GM10248 (cell line): Measurements from ENCODE around the gene ARHGEF40.

ENCODE experiments used
- CTCF ChIA-PET: fragments of 300-600 bp; sonication (Branson Sonifier 250); formaldehyde crosslinking; extraction: SDS; loops from one replicate; lab custom pipeline; 2021; ENCODE audit warnings: antibody characterized with exemption; lab: Yijun Ruan, JAX
- POLR2A ChIA-PET: fragments of 350-650 bp; sonication (Branson Sonifier 250); formaldehyde crosslinking; extraction: SDS; loops from one replicate; lab custom pipeline; 2020; ENCODE audit warnings: antibody characterized with exemption; lab: Yijun Ruan, JAX
- DNase-seq: peaks from one replicate; pipeline ENCODE4 v3.0.0; 2012; ENCODE audit errors: extremely low spot score
- TF ChIP-seq, protein P1 (sequence below): IDR thresholded peaks from 2 replicates; pipeline ENCODE4 v1.5.1; 2012; ENCODE audit warnings: mild to moderate bottlenecking, low read depth; ENCODE audit errors: extremely low read depth, missing control alignments, control extremely low read depth

Gene ARHGEF40

DNA sequence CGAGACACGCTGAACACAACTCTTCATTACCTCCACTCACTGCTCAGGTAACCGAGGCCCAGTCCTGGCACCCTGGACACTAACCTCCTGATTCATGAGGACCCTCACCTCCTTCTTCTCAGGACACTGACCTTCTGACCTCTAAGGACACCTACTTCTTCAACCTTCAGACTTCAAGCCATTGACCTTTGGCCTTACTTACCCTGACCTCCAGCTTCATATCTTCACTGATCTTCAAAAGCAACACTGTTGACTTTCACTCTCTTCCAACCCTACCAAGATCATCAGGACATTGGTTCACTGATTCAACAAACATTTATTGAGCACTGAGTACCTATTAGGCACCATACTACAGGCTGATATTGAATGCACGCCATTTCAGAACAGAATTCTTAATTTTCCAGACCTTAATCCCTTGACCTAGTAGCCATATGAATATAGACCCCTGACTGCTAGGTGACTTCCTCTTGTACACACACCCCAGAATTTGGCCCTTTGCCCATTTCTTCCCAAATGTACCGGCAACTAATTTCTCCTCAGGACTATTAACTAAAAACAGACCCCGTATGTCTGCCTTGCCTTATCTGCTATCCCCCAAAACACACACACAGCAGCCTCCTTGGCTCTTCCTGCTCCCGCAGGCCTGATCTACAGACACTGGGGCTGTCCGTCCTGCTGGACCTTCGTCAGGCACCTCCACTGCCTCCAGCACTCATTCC lies 5.8 kb downstream of the ARHGEF40 start:
- no peak for DNase-seq
- POLR2A ChIA-PET, result no interaction called here
- TF ChIP-seq, protein P1, sequence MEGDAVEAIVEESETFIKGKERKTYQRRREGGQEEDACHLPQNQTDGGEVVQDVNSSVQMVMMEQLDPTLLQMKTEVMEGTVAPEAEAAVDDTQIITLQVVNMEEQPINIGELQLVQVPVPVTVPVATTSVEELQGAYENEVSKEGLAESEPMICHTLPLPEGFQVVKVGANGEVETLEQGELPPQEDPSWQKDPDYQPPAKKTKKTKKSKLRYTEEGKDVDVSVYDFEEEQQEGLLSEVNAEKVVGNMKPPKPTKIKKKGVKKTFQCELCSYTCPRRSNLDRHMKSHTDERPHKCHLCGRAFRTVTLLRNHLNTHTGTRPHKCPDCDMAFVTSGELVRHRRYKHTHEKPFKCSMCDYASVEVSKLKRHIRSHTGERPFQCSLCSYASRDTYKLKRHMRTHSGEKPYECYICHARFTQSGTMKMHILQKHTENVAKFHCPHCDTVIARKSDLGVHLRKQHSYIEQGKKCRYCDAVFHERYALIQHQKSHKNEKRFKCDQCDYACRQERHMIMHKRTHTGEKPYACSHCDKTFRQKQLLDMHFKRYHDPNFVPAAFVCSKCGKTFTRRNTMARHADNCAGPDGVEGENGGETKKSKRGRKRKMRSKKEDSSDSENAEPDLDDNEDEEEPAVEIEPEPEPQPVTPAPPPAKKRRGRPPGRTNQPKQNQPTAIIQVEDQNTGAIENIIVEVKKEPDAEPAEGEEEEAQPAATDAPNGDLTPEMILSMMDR, result no peak
- CTCF ChIA-PET, result interaction anchor here (1.1 to 6.6 kb wide), 3 partner anchors 10 to 28 kb away, joined by 3 to 80 read pairs (median 17); no protein-coding TSS in a partner anchor

DNA sequence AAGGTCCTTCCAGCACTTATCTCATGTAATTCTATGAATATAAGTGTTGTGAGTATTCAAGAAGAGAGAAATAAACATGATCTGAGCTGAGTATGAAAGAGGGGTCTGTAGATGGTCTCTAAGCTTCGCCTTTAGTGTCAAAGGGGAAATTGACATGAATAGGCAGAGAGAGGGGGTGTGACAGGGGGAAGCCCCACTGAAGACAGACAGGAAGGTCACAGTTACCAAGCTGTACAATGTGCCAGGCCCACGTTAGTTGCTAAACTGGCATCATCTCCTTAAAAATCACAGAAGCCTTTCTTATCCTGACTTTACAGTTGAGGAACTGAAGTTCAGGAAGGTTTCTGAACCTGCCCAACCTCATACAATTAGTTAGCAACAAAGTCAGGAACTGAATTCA lies 7.6 kb downstream of the ARHGEF40 start:
- DNase-seq, result no peak
- ChIA-PET POLR2A (no interaction called here), CTCF (interaction anchor here (1.4 to 8.1 kb wide), 4 partner anchors 10 to 63 kb away, joined by 4 to 64 read pairs (median 7); no protein-coding TSS in a partner anchor)
- TF ChIP-seq, protein P1, result no peak

GRCh38 chr14:21078287-21078686 lies 8.2 kb downstream of the ARHGEF40 start:
- no peak for DNase-seq
- CTCF ChIA-PET, result interaction anchor here (1.5 to 8.1 kb wide), 4 partner anchors 10 to 64 kb away, joined by 7 to 64 read pairs (median 7); no protein-coding TSS in a partner anchor
- TF ChIP-seq, protein P1, result no peak
- POLR2A ChIA-PET, result no interaction called here

DNA sequence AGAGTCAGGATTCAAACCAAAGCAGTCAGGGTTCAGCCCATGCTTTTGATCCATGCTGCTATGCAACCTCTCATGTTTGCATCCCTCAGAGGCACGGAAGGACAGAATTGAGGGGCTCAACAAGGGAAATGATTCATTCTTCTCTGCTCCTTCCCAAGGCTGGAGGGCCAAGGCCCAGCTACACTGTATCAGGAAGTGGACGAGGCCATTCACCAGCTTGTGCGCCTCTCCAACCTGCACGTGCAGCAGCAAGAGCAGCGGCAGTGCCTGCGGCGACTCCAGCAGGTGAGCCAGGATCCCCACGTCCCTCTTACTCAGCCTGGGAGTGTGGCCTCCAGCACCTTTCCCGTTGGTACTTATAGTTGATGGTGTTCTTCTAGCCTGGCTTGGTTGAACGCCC lies 8.6 kb downstream of the ARHGEF40 start:
- no peak for DNase-seq
- TF ChIP-seq, protein P1, result no peak
- ChIA-PET CTCF (interaction anchor here (1.5 to 8.1 kb wide), 4 partner anchors 11 to 64 kb away, joined by 7 to 64 read pairs (median 7); no protein-coding TSS in a partner anchor), POLR2A (no interaction called here)

- CTCF ChIA-PET, result interaction anchor here (0.9 to 8.1 kb wide), 3 partner anchors 12 to 67 kb away, joined by 3 to 64 read pairs (median 28); no protein-coding TSS in a partner anchor
- POLR2A ChIA-PET, result no interaction called here
- TF ChIP-seq, protein P1, result no peak
- DNase-seq, result no peak
These were observed 11.5 kb downstream of the ARHGEF40 start for GRCh38 chr14:21081521-21082142.

- ChIA-PET POLR2A (no interaction called here), CTCF (interaction anchor here (0.7 to 8.1 kb wide), 6 partner anchors 9 to 69 kb away, joined by 3 to 64 read pairs (median 10); no protein-coding TSS in a partner anchor)
- no peak for DNase-seq
- TF ChIP-seq, protein P1, result no peak
These were observed 13.6 kb downstream of the ARHGEF40 start for GRCh38 chr14:21083565-21084325.
